HG03039 (cell line): ENCODE data around the gene TSSK3.

Experiments
- ATAC-seq: cut with Tn5 transposase; IDR thresholded peaks from one replicate; pipeline ENCODE4 v1.9.1; 2021; ENCODE audit warnings: mild to moderate bottlenecking, moderate library complexity; ENCODE audit not compliant: unreplicated experiment

Gene TSSK3

GRCh38 chr1:32361308-32361673, 1.0 kb upstream of the TSSK3 start:
- ATAC-seq = no peak

- no peak for ATAC-seq
Observed at GRCh38 chr1:32361674-32362473, 465 bp upstream of the TSSK3 start.

GRCh38 chr1:32363713-32364112, 1.4 kb downstream of the TSSK3 start:
- no peak for ATAC-seq

- no peak for ATAC-seq
Observed at GRCh38 chr1:32364836-32365235, 2.5 kb downstream of the TSSK3 start.

GRCh38 chr1:32365445-32365844, 3.1 kb downstream of the TSSK3 start:
- no peak for ATAC-seq

GRCh38 chr1:32367912-32368635, 5.7 kb downstream of the TSSK3 start:
- ATAC-seq = no peak

GRCh38 chr1:32372149-32372756, 9.9 kb downstream of the TSSK3 start:
- no peak for ATAC-seq

GRCh38 chr1:32373996-32374592, 11.8 kb downstream of the TSSK3 start:
- no peak for ATAC-seq

GRCh38 chr1:32376199-32376598, 13.9 kb downstream of the TSSK3 start:
- ATAC-seq = no peak

GRCh38 chr1:32377541-32378220, 15.3 kb downstream of the TSSK3 start:
- ATAC-seq = no peak

- ATAC-seq = no peak
Observed at GRCh38 chr1:32380057-32380456, 17.7 kb downstream of the TSSK3 start.

GRCh38 chr1:32386676-32387392, 24.5 kb downstream of the TSSK3 start:
- ATAC-seq = no peak

GRCh38 chr1:32388641-32389040, 26.3 kb downstream of the TSSK3 start:
- no peak for ATAC-seq

- ATAC-seq = no peak
Observed at GRCh38 chr1:32390904-32391870, 28.8 kb downstream of the TSSK3 start.

- no peak for ATAC-seq
Observed at GRCh38 chr1:32392325-32392724, 30.0 kb downstream of the TSSK3 start.

- ATAC-seq = no peak
Observed at GRCh38 chr1:32393136-32393535, 30.8 kb downstream of the TSSK3 start.

GRCh38 chr1:32393832-32394140, 31.4 kb downstream of the TSSK3 start:
- ATAC-seq = peak; percentile 9

GRCh38 chr1:32394141-32394889, 32.0 kb downstream of the TSSK3 start, which contains the start of gene BSDC1:
BSDC1 (minus strand) TSS chr1:32394441; CDS start chr1:32394414, 27 bp downstream.
- peak; percentile 89 for ATAC-seq
